Kidney epithelial cell (primary cell): Measurements from ENCODE around the gene CCNI. TPM values are rescaled to one million over a fixed set of nuclear protein-coding genes. Genes with fewer than 3 reads are reported as not detected.

Source experiments
- DNase-seq: peaks from one replicate; pipeline ENCODE4 v3.0.0-alpha.2; 2010; ENCODE audit warnings: low read depth
- H3K27me3 ChIP-seq: 2 replicates; pipeline ENCODE4 v1.6.0; 2011; ENCODE audit warnings: low read length; ENCODE audit not compliant: control insufficient read depth, insufficient read depth
- H3K36me3 ChIP-seq: 2 replicates; pipeline ENCODE4 v1.5.1; 2011; ENCODE audit warnings: low read length; ENCODE audit not compliant: control insufficient read depth, insufficient read depth
- H3K4me3 ChIP-seq: 2 replicates; pipeline ENCODE4 v1.5.1; 2011; ENCODE audit warnings: low read depth, mild to moderate bottlenecking, control low read depth, low read length
- total RNA-seq: library from RNA; depleted of rRNA; stranded (reverse); fragments of >200 nt; gene quantifications from 2 replicates; pipeline ENCODE4 v1.2.3, GENCODE V29; 2015
- TF ChIP-seq, protein P1 (sequence below): IDR thresholded peaks from 2 replicates; pipeline ENCODE4 v1.5.1; 2011; ENCODE audit warnings: mild to moderate bottlenecking, moderate library complexity, low read length, control low read depth, inconsistent platforms; ENCODE audit not compliant: insufficient read depth, poor library complexity, severe bottlenecking

CCNI gene
- total RNA-seq, 1 donor from 2014 or later = 388 TPM

DNA sequence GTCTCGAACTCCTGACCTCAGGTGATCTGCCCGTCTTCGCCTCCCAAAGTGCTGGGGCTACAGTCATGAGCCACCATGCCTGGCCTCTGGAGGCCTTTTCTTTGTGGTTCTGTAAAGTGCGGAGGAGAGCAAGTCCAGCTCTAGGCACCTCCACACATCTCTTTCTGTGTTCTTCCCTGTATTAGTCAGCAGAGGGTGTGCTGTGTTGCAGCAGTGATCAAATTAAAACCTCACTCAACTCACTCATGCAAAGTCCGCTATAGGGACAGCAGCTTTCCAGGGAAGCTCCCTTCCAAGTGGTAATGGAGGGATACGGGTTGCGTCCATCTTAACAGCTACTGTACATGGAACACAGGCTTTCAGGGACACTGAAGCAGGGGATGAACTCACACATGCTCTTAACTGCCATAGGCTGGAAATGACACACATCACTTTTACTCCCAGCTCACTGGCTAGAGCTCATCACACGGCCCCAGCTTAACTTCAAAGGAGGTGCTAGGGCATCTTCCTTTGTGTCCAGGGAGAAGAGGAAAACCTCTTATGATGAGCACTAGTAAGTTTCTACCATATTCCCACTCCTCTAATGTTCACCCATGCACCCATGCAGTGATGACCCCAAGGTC is 45.2 kb upstream of the CCNI start:
- TF ChIP-seq, protein P1, sequence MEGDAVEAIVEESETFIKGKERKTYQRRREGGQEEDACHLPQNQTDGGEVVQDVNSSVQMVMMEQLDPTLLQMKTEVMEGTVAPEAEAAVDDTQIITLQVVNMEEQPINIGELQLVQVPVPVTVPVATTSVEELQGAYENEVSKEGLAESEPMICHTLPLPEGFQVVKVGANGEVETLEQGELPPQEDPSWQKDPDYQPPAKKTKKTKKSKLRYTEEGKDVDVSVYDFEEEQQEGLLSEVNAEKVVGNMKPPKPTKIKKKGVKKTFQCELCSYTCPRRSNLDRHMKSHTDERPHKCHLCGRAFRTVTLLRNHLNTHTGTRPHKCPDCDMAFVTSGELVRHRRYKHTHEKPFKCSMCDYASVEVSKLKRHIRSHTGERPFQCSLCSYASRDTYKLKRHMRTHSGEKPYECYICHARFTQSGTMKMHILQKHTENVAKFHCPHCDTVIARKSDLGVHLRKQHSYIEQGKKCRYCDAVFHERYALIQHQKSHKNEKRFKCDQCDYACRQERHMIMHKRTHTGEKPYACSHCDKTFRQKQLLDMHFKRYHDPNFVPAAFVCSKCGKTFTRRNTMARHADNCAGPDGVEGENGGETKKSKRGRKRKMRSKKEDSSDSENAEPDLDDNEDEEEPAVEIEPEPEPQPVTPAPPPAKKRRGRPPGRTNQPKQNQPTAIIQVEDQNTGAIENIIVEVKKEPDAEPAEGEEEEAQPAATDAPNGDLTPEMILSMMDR = no peak
- Histone ChIP-seq H3K27me3 (no peaks in the 10 kb centered on the region), H3K4me3 (no peak overlapping the region), H3K36me3 (no peaks in the 10 kb centered on the region)
- no peak for DNase-seq

DNA sequence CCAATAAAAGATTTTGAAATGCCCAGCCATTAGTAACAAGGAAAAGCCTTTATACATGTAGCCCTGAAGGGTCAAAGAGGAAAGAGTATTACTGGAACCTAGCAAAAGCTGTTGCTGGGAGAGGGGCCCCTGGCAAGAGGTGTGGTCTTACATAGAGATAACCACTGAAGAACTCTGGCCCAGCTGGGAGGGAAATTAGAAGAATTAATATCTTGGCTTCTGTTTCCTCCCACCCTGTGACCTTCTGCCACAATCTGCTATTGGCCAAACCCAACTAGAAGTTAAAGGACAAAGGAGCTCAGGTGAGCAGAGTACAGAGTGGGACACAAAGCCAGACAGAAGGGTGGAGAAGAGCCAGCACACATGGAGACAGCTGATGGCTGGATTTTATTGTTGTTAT is 41.9 kb upstream of the CCNI start:
- no peaks in the 10 kb centered on the region for H3K27me3 ChIP-seq
- H3K4me3 ChIP-seq = no peak overlapping the region
- H3K36me3 ChIP-seq = no peaks in the 10 kb centered on the region
- TF ChIP-seq, protein P1 = no peak
- no peak for DNase-seq

DNA sequence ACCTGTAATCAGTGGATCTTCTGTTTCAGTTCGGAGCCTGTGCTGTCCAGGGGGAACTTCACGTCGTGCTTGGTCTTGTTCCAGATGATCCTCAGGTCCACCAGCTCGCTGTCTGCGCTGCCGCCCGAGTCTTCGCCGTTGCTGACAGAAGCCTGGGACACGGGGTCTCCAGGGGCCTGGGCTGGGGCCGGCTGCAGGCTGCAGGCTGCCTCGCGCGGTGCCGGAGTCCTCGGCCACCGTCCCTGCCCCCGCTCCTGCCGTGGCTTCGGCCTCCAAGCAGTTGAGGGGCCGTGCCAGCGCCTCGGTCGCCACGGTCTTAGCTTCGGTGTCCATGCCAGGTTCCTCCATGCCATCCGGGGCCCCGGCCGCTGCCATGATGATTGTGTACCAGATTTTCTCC is 37.3 kb upstream of the CCNI start:
- Histone ChIP-seq H3K4me3 (no peak overlapping the region), H3K27me3 (no peaks in the 10 kb centered on the region), H3K36me3 (no peaks in the 10 kb centered on the region)
- TF ChIP-seq, protein P1 = no peak
- DNase-seq = no peak

DNA sequence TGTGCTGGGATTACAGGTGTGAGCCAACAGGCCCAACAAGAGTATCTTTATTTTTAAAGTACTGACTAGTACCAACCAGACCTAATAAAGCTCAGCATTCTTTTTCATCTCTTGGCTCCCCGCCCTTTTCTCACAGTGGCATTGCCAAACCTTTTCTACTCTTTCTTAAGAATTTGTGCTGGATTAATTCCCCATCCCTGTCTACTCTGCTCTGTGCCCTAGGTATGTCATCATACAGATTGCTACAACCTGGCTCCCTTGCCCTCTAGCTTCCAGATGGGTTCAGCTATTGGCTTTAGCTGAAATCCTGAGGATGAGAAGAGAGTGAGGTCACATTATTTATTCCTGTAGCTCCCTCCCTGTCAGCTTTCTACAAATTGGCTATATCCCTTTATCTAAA is 34.9 kb upstream of the CCNI start:
- H3K36me3 ChIP-seq = no peaks in the 10 kb centered on the region
- H3K4me3 ChIP-seq = no peak overlapping the region
- no peaks in the 10 kb centered on the region for H3K27me3 ChIP-seq
- DNase-seq = no peak
- TF ChIP-seq, protein P1 = no peak

DNA sequence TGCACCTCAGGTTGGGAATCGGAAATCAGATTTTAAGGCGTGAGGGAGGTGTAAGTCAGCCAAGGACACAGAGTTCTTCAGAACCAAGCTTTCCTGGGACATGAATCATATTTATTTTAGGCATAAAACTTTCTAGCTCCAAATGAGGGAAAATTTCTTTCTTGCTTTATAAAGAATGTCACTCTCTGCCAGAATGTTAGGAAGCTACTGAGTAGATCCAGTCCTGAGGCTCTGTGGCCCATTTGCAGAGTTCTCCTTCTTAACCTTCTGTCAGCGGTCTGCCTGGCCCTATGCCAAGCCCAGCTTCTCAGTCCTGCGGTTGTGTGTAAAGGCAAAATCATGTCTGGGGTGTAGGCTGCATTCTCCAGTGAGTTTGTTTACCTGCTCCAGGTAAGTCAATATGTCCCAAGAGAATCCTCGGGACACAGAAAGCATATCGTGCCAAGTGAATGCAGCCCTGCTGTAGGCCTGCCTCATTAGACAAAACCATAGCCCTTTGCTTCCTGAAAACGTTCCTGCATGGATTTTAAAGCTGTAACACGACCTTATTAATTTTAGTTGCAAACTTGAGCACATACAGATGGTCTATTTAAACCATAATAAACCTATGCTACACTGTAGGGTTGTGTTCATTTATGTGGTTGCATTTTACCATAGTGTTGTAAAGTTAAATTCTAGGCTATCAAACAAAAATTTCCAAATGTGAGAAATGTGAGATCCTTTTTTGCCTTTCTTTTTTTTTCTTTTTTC is 29.2 kb upstream of the CCNI start:
- DNase-seq = no peak
- Histone ChIP-seq H3K36me3 (no peaks in the 10 kb centered on the region), H3K4me3 (no peak overlapping the region), H3K27me3 (no peaks in the 10 kb centered on the region)
- TF ChIP-seq, protein P1 = no peak
